ENCODE data around the gene TIGAR. TPM values are rescaled to one million over a fixed set of nuclear protein-coding genes. Genes with fewer than 3 reads are reported as not detected.

The TIGAR gene
- total RNA-seq, 2 experiments from 2014 or later: 5.3 to 7.1 TPM

GRCh38 chr12:4312251-4312650 is 8.8 kb upstream of the TIGAR start:
- ATAC-seq (ENCODE audit: poor library complexity): no peak
- Mint-ChIP-seq H3K4me1 (ENCODE audit: low read depth) (no peaks in the 10 kb centered on the region), H3K27me3 (no peaks in the 10 kb centered on the region), H3K4me3 (no peak overlapping the region), H3K27ac (no peak overlapping the region), H3K36me3 (ENCODE audit: low read depth) (peaks cover 29% of the 10 kb centered on the region), H3K9me3 (no peaks in the 10 kb centered on the region)
- ChIA-PET POLR2A (no interaction called here), CTCF (no interaction called here)
- no peaks in the 10 kb centered on the region for H3K9me3 ChIP-seq (ENCODE audit: control insufficient read depth in 1 of 2, insufficient read depth in 1 of 2, low read length in 2 of 2)
- intact Hi-C loops (cut with DNase I, micrococcal nuclease): no loop called here
- DNase-seq: no peak
- H3K4me3 ChIP-seq (ENCODE audit: low read length): no peak overlapping the region
- TF ChIP-seq, protein P1, sequence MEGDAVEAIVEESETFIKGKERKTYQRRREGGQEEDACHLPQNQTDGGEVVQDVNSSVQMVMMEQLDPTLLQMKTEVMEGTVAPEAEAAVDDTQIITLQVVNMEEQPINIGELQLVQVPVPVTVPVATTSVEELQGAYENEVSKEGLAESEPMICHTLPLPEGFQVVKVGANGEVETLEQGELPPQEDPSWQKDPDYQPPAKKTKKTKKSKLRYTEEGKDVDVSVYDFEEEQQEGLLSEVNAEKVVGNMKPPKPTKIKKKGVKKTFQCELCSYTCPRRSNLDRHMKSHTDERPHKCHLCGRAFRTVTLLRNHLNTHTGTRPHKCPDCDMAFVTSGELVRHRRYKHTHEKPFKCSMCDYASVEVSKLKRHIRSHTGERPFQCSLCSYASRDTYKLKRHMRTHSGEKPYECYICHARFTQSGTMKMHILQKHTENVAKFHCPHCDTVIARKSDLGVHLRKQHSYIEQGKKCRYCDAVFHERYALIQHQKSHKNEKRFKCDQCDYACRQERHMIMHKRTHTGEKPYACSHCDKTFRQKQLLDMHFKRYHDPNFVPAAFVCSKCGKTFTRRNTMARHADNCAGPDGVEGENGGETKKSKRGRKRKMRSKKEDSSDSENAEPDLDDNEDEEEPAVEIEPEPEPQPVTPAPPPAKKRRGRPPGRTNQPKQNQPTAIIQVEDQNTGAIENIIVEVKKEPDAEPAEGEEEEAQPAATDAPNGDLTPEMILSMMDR (IDR thresholded peaks at IDR 0.05): no peak
- H3K27ac ChIP-seq (ENCODE audit: low read depth in 1 of 2, low read length in 2 of 2): no peak overlapping the region
- H3K36me3 ChIP-seq (ENCODE audit: insufficient read depth, low read length): peaks cover 19% of the 10 kb centered on the region
- no peaks in the 10 kb centered on the region for H3K4me1 ChIP-seq (ENCODE audit: insufficient read depth, low read length)
- H3K27me3 ChIP-seq (ENCODE audit: control insufficient read depth in 1 of 2, insufficient read depth in 2 of 2, low read length in 2 of 2): no peaks in the 10 kb centered on the region

GRCh38 chr12:4320497-4320852 is 538 bp upstream of the TIGAR start:
- DNase-seq: no peak
- Histone ChIP-seq H3K27me3 (ENCODE audit: control insufficient read depth in 1 of 2, insufficient read depth in 2 of 2, low read length in 2 of 2) (no peaks in the 10 kb centered on the region), H3K27ac (ENCODE audit: low read depth in 1 of 2, low read length in 2 of 2) (peak overlapping the region; percentile 80 to 86), H3K36me3 (ENCODE audit: insufficient read depth, low read length) (peaks cover 4% of the 10 kb centered on the region), H3K9me3 (ENCODE audit: control insufficient read depth in 1 of 2, insufficient read depth in 1 of 2, low read length in 2 of 2) (no peaks in the 10 kb centered on the region), H3K4me3 (ENCODE audit: low read length) (peak overlapping the region; percentile 85), H3K4me1 (ENCODE audit: insufficient read depth, low read length) (peaks cover 26% of the 10 kb centered on the region)
- TF ChIP-seq, protein P1 (IDR thresholded peaks at IDR 0.05): no peak
- Mint-ChIP-seq H3K27ac (peak overlapping the region; percentile 84), H3K27me3 (no peaks in the 10 kb centered on the region), H3K36me3 (ENCODE audit: low read depth) (peaks cover 12% of the 10 kb centered on the region), H3K4me1 (ENCODE audit: low read depth) (peaks cover 44% of the 10 kb centered on the region), H3K9me3 (no peaks in the 10 kb centered on the region), H3K4me3 (peak overlapping the region; percentile 84)
- CTCF ChIA-PET: interaction anchor here (0.5 to 2.7 kb wide), 2 partner anchors 43 to 468 kb away, joined by 3 to 8 read pairs; no protein-coding TSS in a partner anchor
- POLR2A ChIA-PET: interaction anchor here (0.9 to 1.3 kb wide), 3 partner anchors 15 to 328 kb away, joined by 3 to 4 read pairs (median 3); partner anchors contain the start of genes AKAP3 and NDUFA9
- ATAC-seq (ENCODE audit: poor library complexity): peak; percentile 11
- intact Hi-C loops (cut with DNase I, micrococcal nuclease): loop anchor here in 1 of 2 experiments (5.0 to 10.0 kb wide), 5 partner anchors 217 to 1243 kb away; partner anchors contain the start of genes CRACR2A, PARP11, RAD51AP1 and TSPAN9

GRCh38 chr12:4322726-4323125 is 1.7 kb downstream of the TIGAR start:
- H3K4me1 ChIP-seq (ENCODE audit: insufficient read depth, low read length): peaks cover 26% of the 10 kb centered on the region
- H3K4me3 ChIP-seq (ENCODE audit: low read length): no peak overlapping the region
- no peak for DNase-seq
- H3K36me3 ChIP-seq (ENCODE audit: insufficient read depth, low read length): peaks cover 4% of the 10 kb centered on the region
- Mint-ChIP-seq H3K4me3 (peak overlapping the region; percentile 23), H3K9me3 (no peaks in the 10 kb centered on the region), H3K27ac (peak overlapping the region; percentile 15), H3K36me3 (ENCODE audit: low read depth) (peaks cover 12% of the 10 kb centered on the region), H3K4me1 (ENCODE audit: low read depth) (peaks cover 49% of the 10 kb centered on the region), H3K27me3 (no peaks in the 10 kb centered on the region)
- H3K27me3 ChIP-seq (ENCODE audit: control insufficient read depth in 1 of 2, insufficient read depth in 2 of 2, low read length in 2 of 2): no peaks in the 10 kb centered on the region
- TF ChIP-seq, protein P1 (IDR thresholded peaks at IDR 0.05): no peak
- ChIA-PET CTCF (interaction anchor here (2.7 kb wide), 1 partner anchor 46 kb away, joined by 8 read pairs; no protein-coding TSS in a partner anchor), POLR2A (interaction anchor here (0.5 to 1.0 kb wide), 2 partner anchors 21 to 51 kb away, joined by 3 read pairs; no protein-coding TSS in a partner anchor)
- H3K9me3 ChIP-seq (ENCODE audit: control insufficient read depth in 1 of 2, insufficient read depth in 1 of 2, low read length in 2 of 2): no peaks in the 10 kb centered on the region
- H3K27ac ChIP-seq (ENCODE audit: low read depth in 1 of 2, low read length in 2 of 2): no peak overlapping the region
- intact Hi-C loops (cut with DNase I, micrococcal nuclease): loop anchor here in 1 of 2 experiments (5.0 to 10.0 kb wide), 5 partner anchors 215 to 1245 kb away; partner anchors contain the start of genes CRACR2A, PARP11, RAD51AP1 and TSPAN9
- ATAC-seq (ENCODE audit: poor library complexity): no peak
